OCI-LY7 (cell line): ENCODE data around the gene EHBP1. TPM values are rescaled to one million over a fixed set of nuclear protein-coding genes. Genes with fewer than 3 reads are reported as not detected.

Source experiments
- BruUV-seq: library from RNA; stranded (reverse); fragments of 400-500 nt; replicated peaks from 2 replicates; lab custom pipeline; 2021; lab: Mats Ljungman, UMichigan
- CTCF ChIA-PET: fragments of 300-600 bp; sonication (Branson Sonifier 250); formaldehyde crosslinking; loops from one replicate; lab custom pipeline; 2022; ENCODE audit warnings: antibody characterized with exemption; ENCODE audit not compliant: unreplicated experiment; lab: Charles Lee
- POLR2A ChIA-PET: fragments of 300-600 bp; sonication (Branson Sonifier 250); formaldehyde crosslinking; loops from one replicate; lab custom pipeline; 2022; ENCODE audit warnings: antibody characterized with exemption; lab: Charles Lee
- DNase-seq: peaks from one replicate; pipeline ENCODE4 v3.0.0-alpha.2; 2015; ENCODE audit warnings: low spot score
- H2AFZ ChIP-seq: fragments of 200-600 bp; sonication (generic), shearing (Covaris generic); 2 replicates; pipeline ENCODE4 v1.6.1; 2014; ENCODE audit warnings: mild to moderate bottlenecking, antibody characterized with exemption, low read length, moderate library complexity
- H3K27ac ChIP-seq: fragments of 200-600 bp; sonication (generic); 2 replicates; pipeline ENCODE4 v1.5.1; 2014; ENCODE audit warnings: mixed run types, low read depth, mild to moderate bottlenecking, moderate library complexity, low read length, inconsistent platforms; ENCODE audit not compliant: poor library complexity, severe bottlenecking
- H3K36me3 ChIP-seq: fragments of 200-600 bp; sonication (generic); 2 replicates; pipeline ENCODE4 v1.6.1; 2014; ENCODE audit warnings: mild to moderate bottlenecking, antibody characterized with exemption, low read length, moderate library complexity, mixed read lengths; ENCODE audit not compliant: insufficient read depth
- H3K4me1 ChIP-seq: fragments of 200-600 bp; sonication (generic); 2 replicates; pipeline ENCODE4 v1.5.1; 2014; ENCODE audit warnings: mild to moderate bottlenecking, low read length; ENCODE audit not compliant: insufficient read depth, poor library complexity, severe bottlenecking
- H3K4me2 ChIP-seq: fragments of 200-600 bp; sonication (generic); 2 replicates; pipeline ENCODE4 v1.6.1; 2014; ENCODE audit warnings: mild to moderate bottlenecking, low read length
- H3K4me3 ChIP-seq: fragments of 200-600 bp; sonication (generic); 2 replicates; pipeline ENCODE4 v1.5.1; 2014; ENCODE audit warnings: mild to moderate bottlenecking, low read depth, low read length; ENCODE audit not compliant: poor library complexity, severe bottlenecking
- H3K79me2 ChIP-seq: fragments of 200-600 bp; sonication (generic); 2 replicates; pipeline ENCODE4 v1.6.1; 2016; ENCODE audit warnings: low read depth, mild to moderate bottlenecking, low read length, moderate library complexity, mixed read lengths; ENCODE audit not compliant: insufficient read depth
- H3K9me2 ChIP-seq: fragments of 200-600 bp; sonication (generic); 2 replicates; pipeline ENCODE4 v1.6.1; 2016; ENCODE audit warnings: mild to moderate bottlenecking, low read length, mixed read lengths; ENCODE audit not compliant: insufficient read depth
- H3K9me3 ChIP-seq: fragments of 200-600 bp; sonication (generic); 2 replicates; pipeline ENCODE4 v1.6.1; 2014; ENCODE audit warnings: mild to moderate bottlenecking, mixed run types, low read length, mixed read lengths
- H4K20me1 ChIP-seq: fragments of 200-600 bp; sonication (generic); 2 replicates; pipeline ENCODE4 v1.6.1; 2014; ENCODE audit warnings: mild to moderate bottlenecking, antibody characterized with exemption, low read length, moderate library complexity, mixed read lengths; ENCODE audit not compliant: insufficient read depth
- EZH2phosphoT487 ChIP-seq: fragments of 200-600 bp; sonication (generic); IDR thresholded peaks from 2 replicates; pipeline ENCODE4 v1.6.1; 2018; ENCODE audit warnings: low read depth, borderline replicate concordance, mild to moderate bottlenecking, mixed run types, antibody characterized with exemption, low read length, moderate library complexity, mixed read lengths
- intact Hi-C: fragments of 100-400 bp; cut with micrococcal nuclease; formaldehyde crosslinking; loops from one replicate; pipeline ENCODE4 v1.10.0; 2022; ENCODE audit not compliant: unreplicated experiment
- total RNA-seq, 2 experiments: library from RNA; depleted of rRNA in 1 of 2; stranded (reverse); fragments of >200 nt in 1 of 2; shearing (Covaris generic) in 1 of 2; gene quantifications; 2 replicates each; pipeline ENCODE4 v1.2.3, GENCODE V29; 2014 to 2022
- TF ChIP-seq, protein P1 (sequence below): fragments of 200-600 bp; sonication (generic); conservative IDR thresholded peaks from 2 replicates; pipeline ENCODE4 v1.5.1; 2014; ENCODE audit warnings: mild to moderate bottlenecking, antibody characterized with exemption, low read length, moderate library complexity, mixed read lengths

Gene EHBP1
- total RNA-seq, 2 experiments from 2014 or later = 26.8 to 34.1 TPM

DNA sequence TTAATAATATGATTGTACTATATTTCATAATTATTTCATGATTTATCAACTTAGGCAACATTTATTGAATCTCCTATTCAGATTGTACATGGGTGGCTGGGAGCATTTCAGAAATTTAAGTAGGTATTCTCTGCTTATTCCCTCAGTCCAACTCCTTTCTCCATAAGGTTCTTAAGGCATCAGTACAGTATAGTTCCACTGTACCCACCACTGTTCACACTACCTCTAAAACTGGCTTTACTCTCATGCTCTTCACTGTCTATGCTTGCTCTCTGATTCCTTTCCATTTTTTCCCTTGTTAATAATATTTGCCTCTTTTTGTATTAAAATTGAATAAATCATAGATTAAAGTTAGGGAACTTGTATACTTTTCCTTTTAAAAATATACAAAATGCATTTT is 89.8 kb downstream of the EHBP1 start:
- Histone ChIP-seq H3K79me2 (no peaks in the 10 kb centered on the region), H3K4me3 (no peak overlapping the region), H3K4me1 (no peaks in the 10 kb centered on the region), H3K9me2 (no peaks in the 10 kb centered on the region), H3K27ac (no peak overlapping the region), H2AFZ (no peak overlapping the region), H3K4me2 (no peak overlapping the region), H3K36me3 (no peaks in the 10 kb centered on the region), H3K9me3 (no peaks in the 10 kb centered on the region), H4K20me1 (no peaks in the 10 kb centered on the region)
- TF ChIP-seq EZH2phosphoT487 = no peak
- TF ChIP-seq, protein P1, sequence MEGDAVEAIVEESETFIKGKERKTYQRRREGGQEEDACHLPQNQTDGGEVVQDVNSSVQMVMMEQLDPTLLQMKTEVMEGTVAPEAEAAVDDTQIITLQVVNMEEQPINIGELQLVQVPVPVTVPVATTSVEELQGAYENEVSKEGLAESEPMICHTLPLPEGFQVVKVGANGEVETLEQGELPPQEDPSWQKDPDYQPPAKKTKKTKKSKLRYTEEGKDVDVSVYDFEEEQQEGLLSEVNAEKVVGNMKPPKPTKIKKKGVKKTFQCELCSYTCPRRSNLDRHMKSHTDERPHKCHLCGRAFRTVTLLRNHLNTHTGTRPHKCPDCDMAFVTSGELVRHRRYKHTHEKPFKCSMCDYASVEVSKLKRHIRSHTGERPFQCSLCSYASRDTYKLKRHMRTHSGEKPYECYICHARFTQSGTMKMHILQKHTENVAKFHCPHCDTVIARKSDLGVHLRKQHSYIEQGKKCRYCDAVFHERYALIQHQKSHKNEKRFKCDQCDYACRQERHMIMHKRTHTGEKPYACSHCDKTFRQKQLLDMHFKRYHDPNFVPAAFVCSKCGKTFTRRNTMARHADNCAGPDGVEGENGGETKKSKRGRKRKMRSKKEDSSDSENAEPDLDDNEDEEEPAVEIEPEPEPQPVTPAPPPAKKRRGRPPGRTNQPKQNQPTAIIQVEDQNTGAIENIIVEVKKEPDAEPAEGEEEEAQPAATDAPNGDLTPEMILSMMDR = no peak
- POLR2A ChIA-PET = no interaction called here
- CTCF ChIA-PET = no interaction called here
- DNase-seq = no peak
- BruUV-seq = no TSS peak
- intact Hi-C loops = no loop called here

DNA sequence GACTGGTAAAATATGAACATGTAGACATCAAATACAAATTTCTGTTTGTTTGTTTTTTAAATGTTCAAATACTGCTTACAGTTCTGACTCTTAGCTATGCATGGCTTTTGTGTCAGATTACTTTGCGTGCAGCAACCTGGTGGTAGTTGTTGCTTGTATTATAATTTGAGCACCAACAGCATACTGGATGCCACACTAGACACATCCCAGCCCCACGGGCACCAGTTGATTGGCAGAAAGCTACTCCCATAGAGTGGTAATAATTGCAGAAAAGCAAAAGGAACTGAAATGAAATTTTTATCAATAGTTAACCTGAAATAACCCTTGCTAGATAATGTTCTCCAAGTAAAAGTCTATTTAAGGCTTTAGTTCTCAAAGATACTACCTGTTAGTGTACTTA is 91.6 kb downstream of the EHBP1 start:
- Histone ChIP-seq H2AFZ (no peak overlapping the region), H3K79me2 (no peaks in the 10 kb centered on the region), H3K4me1 (no peaks in the 10 kb centered on the region), H3K4me3 (no peak overlapping the region), H3K9me2 (no peaks in the 10 kb centered on the region), H3K27ac (no peak overlapping the region), H3K36me3 (no peaks in the 10 kb centered on the region), H3K9me3 (no peaks in the 10 kb centered on the region), H4K20me1 (no peaks in the 10 kb centered on the region), H3K4me2 (no peak overlapping the region)
- POLR2A ChIA-PET = interaction anchor here (0.6 to 1.3 kb wide), 3 partner anchors 19 to 93 kb away, joined by 3 read pairs; no protein-coding TSS in a partner anchor
- CTCF ChIA-PET = no interaction called here
- DNase-seq = no peak
- BruUV-seq = no TSS peak
- intact Hi-C loops = no loop called here
- TF ChIP-seq EZH2phosphoT487 = no peak
- TF ChIP-seq, protein P1 = no peak

DNA sequence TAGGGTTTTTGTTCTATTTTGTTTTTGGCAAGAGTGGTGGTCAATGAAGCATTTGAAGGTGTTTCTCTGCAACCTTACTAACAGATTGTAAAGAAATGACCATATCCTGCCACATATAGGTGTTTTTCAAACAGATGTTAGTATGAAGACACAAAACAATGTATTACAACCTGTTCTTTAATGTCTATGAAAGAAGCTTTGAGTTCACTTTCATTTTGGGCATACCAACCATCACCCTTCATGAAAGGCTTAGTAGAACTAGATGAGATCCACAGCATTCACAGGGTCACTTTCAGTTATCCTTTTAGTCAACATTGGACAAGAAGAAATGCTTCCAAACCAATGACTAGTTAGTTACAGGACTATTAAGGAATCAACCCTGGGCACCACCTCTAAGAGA is 95.1 kb downstream of the EHBP1 start:
- H3K9me2 ChIP-seq = no peaks in the 10 kb centered on the region
- H3K4me2 ChIP-seq = no peak overlapping the region
- no peaks in the 10 kb centered on the region for H3K9me3 ChIP-seq
- ChIA-PET POLR2A (interaction anchor here (0.5 to 0.9 kb wide), 3 partner anchors 22 to 1124 kb away, joined by 3 to 4 read pairs (median 3); no protein-coding TSS in a partner anchor), CTCF (no interaction called here)
- no peak overlapping the region for H2AFZ ChIP-seq
- H3K36me3 ChIP-seq = no peaks in the 10 kb centered on the region
- no peak for DNase-seq
- H3K4me1 ChIP-seq = no peaks in the 10 kb centered on the region
- no peak overlapping the region for H3K27ac ChIP-seq
- BruUV-seq = no TSS peak
- no peaks in the 10 kb centered on the region for H4K20me1 ChIP-seq
- no peak overlapping the region for H3K4me3 ChIP-seq
- H3K79me2 ChIP-seq = no peaks in the 10 kb centered on the region
- intact Hi-C loops = no loop called here
- no peak for TF ChIP-seq EZH2phosphoT487
- TF ChIP-seq, protein P1 = no peak
